Stimulated activated naive CD4-positive, alpha-beta T cell treated with Interleukin-2 at 50 U/mL for 16 hours (primary cell): ENCODE data around the gene HABP2.

Experiments used
- DNase-seq: peaks from one replicate; lab custom pipeline; 2025; lab: John Stamatoyannopoulos, UW

HABP2 gene

GRCh38 chr10:113631684-113632367, 79.0 kb downstream of the HABP2 start:
- no peak for DNase-seq
